GM12891 (cell line): ENCODE results near the gene ZNF501.
A peak's percentile ranks its signal among the peaks of the same experiment; 100 is the strongest.

Experiments
- POLR2A ChIP-seq: IDR thresholded peaks from 2 replicates; pipeline ENCODE4 v1.6.1; 2011; ENCODE audit warnings: low read depth, low read length, control low read depth
- POLR2AphosphoS5 ChIP-seq: IDR thresholded peaks from 2 replicates; pipeline ENCODE4 v1.6.1; 2011; ENCODE audit warnings: low read depth, low read length, control low read depth

- TF ChIP-seq POLR2A: 0 out of 2 replicates have a peak, but pooled peaks have one; percentile 29
- TF ChIP-seq POLR2AphosphoS5: no peak
Observed at GRCh38 chr3:44712455-44713075, 16.9 kb upstream of the ZNF501 start, which contains the start of gene ZNF502.
